HG02763 (cell line): ENCODE data around the gene LATS2.

Source experiments
- ATAC-seq: cut with Tn5 transposase; IDR thresholded peaks from one replicate; pipeline ENCODE4 v1.9.1; 2021; ENCODE audit warnings: mild to moderate bottlenecking, moderate library complexity; ENCODE audit not compliant: unreplicated experiment

The LATS2 gene

DNA sequence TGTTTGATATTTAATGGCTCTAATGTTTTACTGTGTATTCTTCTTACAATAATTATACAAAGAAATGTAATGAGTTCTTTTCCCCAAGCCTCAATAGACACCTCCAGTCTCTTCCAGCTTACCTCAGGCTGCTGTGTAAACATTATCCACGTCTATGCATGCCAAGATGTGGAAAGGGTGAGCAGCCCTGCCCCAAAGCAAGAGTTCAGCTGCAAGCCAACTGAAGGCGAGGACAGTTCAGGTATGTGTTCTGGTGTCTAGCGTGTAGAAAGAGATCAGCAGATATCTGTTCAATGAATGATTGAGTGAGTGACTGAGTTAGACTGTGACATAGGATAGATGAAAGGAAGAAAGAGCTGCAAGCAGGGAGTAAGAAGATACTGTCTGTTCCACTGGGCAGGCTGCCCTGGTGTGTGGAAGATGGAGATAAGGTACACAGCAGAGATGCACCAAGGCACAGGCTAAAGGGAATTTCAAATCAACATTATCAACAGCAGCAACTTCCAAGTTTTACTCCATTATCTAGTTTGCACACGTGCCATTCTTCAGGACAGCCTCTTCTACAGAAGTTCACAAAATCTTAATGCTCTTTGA is 66.0 kb downstream of the LATS2 start:
- no peak for ATAC-seq

DNA sequence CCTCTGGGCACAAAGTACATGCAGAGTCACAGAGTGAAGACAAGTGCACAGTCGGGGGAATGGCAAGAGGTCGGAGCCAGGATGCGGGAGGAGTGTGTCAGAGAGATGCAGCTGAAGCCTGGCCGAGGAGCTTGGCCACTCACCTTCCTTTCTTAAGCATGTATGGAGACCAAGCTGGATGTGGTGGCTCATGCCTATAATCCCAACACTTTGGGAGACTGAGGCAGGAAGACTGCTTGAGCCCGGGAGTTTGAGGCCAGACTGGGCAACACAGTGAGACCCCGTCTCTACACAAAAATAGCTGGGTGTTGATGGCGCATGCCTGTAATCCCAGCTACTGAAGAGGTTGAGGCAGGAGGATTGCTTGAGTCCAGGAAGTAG is 67.0 kb downstream of the LATS2 start:
- ATAC-seq: no peak

DNA sequence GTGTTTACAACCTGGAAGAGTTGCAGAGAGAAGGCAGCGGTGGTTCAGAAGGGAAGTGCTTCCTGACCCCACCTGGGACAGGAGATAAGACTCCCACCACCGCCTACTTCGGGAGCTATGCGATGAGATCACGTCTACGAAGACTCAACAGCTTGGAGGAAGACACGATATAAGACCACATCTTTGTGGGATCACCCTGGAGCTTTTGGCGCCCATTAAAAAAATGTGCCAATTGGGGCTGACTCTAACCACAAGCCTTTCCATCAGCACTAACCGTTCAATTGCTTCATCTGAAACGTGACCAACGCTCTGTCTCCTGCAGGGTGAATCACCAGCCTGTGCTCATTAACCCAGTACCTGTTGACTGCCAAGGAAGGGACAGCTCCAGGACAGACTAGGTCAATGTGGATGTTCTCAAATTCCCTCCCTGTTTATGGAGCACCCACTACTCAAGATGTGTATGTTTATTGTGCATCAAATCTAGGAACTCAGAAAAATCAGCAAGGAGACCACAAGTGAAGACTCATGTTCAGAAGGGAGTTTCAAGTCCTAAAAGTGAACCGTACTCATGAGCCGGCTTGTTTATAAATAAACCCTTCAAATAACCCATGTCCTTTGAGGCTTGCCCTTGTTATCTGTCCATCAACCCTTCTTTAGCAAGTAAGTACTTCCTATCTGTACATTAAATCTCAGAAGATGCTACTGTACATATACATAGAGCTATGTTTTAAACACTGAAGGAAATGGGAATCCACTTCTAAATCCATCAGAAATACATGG is 67.5 kb downstream of the LATS2 start:
- no peak for ATAC-seq

DNA sequence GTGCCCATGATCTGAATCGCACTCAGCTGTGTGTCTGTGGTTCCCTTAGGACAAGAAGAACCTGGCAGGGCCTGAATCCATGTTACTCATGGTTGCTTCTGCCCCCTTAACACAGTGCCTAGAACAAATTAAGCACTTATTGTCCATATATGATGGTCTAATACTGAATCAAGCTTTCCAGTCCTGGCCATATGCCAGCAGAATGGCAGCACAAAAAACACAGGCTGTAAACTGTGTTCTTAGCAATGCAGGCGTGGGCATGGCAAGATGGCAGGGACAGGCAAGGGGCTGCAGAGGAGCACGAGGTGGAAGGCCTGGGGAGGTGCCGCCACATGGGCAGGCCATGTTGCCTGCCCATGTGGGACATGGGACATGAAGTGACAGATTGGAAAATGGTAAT is 68.2 kb downstream of the LATS2 start:
- no peak for ATAC-seq

DNA sequence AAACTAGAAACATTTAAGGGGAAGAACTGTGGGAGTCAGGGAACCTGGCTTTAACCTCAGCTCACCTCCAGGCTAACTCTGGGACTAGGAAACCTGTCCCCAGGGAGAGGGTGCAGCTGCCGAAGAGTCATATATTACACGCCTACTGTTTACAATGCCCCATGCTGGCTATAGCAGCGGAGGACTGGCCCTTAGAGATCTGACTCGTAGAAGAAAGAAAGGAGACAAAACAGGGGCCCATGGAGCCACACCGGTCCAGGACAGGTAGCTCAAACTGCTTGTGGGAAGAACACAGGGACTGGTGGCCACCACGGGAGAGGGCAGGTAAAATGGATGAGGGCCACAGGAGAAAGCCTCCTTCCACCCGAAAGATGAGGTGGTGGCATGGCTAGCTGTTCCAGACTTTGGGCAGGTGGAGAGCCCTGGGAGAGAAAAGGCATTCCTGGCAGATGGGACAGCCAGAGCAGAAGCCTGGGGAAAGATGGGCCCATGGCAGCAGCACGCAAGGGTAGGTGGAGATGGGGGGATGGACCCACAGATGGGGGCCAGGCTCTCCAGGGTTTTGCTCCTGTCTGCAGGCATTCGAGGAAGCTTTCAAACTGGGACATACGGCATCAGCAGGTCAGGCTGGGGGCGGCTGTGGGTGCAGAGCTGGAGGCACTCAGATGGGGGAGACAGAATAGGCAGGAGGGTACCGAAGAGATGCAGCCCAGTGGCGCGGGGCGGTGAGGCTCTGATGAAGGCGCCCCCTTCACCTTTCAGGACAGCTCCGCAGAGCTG is 69.5 kb downstream of the LATS2 start:
- no peak for ATAC-seq

DNA sequence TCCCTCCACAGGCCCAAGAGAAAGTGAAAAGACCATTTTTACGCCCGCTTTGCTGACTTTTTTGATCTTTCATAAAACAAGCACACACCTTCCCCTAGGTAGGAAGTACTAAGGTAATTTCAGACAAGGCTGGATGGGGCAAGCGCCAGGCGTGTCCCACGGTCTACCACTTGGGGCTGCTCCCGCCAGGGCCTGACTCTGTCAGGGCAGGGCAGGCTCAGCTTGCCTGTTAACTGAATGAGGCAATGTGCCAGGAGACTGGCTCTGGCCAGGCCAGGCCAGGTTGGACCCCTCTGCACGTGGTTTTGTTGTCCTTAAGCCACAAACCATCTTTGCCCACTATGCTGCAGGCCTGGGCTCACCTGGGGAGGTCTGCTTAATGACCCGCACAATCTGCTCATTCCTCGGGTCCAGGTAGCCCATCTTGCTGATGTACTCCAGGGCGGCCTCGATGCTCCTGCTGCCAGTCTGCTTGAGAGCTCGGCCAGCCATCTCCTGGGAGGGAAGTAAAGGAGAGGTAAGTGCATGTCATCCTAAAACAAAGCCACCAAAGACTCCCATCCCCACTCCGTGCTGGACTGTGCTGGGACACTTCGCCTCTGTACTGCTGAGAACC is 70.4 kb downstream of the LATS2 start:
- ATAC-seq: no peak

DNA sequence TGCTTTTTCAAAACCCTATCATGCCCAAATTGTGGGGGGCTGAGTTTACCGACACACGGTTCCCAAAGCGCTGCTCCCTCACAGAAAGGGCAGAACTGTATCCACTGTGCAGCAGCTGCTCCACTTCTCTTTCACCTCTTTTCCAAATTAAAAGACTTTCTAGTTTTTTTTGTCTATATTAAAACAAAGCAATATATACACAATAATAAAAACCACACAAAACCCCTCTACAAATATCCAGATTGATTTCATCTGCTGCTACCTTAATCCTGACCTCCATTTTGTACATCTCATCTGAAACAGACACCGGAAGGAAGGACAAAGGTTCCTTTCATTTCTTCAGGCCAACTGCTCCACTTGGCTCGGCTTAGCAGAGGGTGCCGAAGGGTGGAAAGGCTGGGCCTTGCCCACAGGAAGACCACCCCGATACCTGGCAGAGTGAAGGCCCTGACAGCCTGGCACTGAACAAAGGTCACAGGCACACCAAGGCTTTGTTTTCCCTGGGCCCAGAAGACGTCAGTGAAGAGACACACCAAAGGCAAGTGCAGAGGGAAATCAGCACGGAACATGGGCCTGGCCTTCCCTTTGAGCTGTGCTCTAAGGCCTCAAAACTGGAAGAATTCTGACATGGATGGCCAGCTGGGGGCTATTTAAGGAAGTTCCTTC is 71.6 kb downstream of the LATS2 start:
- ATAC-seq: no peak

DNA sequence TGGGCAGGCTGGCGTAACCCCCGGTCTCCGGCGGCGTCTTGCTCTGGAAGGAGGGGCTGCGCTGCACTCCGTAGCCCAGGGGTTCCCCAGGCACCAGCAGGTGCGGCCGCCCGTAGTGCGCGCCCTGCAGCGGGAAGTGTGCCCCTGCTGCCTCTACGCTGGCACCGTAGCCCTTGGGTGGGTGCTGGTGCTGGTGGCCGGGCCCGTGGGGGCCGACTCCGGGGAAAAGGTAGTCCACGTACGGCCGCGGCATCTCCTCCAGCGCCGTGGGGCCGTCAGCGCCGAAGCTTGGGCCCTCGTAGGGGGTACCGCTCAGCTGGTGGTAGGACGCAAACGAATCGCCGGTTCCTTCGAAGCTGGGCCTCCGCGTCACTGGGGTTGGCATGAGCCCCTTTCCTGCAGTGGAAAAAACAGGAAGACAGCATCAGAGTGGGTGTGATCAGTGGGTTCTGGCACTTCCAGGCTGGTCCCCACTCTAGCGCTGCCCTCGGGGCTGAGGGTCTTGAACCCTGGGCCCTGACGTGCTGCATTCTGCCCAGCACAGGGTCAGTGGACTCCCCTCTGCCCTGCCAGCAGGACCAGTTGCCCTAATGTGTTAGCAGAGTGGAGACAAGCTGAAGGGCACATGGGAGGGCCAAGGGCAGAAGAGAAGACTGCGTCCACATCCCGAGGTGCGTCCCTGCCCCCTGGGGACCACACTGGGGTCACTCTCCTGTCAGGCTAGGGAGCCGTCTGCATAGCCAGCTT is 72.3 kb downstream of the LATS2 start:
- ATAC-seq: no peak

DNA sequence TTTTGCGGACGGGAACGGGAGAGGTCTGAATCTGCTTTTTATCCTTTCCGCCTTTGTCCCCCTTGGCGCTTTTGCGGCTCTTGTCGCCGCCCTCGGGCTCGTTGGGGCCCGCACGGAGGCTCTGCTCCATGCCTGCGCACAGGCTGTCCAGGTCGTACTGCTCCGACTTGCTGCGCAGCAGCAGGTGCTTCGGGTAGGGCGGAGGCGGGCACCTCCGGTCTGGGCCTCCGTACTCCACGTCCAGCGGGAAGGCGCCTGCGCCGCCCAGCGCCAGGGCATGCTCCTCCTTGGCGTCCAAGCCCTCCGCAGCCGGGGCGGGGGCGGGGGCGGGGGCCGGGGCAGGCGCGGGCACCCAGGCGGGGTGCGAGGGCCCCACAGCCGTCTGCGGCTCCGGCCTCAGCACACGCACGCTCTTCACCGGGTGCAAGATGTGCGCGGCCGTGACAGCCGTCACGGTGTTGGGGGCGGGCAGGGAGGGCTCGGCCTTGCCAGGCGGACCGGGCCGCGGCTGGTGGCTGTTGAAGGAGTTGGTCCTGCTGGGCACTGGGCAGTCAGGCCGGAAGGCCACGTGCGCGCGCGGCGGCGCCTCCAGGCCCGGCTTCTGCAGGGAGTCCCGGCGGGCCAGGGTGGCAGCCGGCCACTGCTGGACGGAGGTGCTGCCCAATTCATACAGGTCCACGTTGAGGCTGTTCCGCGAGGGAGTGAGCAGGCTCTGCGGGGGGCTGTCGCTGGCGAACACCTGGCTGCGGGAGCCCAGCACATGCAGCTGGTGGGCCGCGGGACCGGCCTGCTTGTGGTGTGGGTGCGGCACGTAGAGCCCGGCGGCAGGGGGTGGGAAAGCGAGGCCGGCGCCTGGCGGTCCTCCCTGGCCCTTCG is 73.1 kb downstream of the LATS2 start:
- no peak for ATAC-seq

DNA sequence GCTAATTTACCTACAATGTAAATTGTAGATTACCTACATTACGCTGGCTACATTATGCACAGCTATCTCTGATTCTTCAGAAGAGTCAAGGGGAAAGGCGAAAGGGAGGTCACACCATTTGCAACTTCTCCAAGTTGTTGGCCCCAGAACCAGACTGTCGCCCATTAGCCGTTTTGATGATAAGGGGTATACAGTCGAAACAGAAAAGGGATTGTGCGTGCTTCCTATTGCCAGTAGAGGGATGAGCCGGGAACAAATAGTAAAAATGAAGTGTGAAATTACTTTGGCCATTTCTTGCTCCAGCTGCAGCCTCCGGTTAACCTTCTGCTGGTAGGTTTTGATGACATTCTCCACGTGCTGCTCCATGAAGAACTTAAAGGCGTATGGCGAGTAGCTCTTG is 73.8 kb downstream of the LATS2 start:
- no peak for ATAC-seq

DNA sequence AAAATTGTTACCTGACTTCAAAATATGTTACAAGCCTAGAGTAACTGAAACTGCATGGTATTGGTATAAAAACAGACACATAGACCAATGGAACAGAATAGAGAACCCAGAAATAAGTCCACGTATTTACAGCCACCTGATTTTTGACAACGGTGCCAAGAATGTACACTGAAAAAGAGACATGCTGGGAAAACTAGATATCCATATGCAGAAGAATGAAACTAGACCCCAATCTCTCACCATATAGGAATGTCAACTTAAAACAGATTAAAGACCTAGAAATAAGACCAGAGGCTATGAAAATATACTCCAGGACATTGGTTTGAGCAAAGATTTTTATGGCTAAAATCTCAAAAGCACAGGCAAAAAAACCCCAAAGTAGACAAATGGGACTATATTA is 76.5 kb downstream of the LATS2 start:
- no peak for ATAC-seq

DNA sequence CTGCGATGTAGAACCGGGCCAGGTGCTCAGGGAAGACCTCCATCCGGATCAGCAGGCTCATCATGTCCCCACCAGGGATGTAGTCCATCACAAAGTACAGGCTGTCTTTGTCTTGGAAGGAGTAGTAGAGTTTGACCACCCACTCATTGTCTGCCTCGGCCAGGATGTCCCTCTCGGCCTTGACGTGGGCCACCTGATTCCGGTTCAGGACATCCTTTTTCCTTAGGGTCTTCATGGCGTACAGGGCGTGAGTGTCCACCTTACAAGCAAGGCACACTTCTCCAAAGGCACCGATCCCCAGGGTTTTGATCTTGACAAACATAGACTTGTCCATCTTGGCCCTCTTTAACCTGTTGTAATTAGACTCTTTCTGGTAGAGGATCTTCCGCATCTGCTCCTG is 78.0 kb downstream of the LATS2 start:
- no peak for ATAC-seq

DNA sequence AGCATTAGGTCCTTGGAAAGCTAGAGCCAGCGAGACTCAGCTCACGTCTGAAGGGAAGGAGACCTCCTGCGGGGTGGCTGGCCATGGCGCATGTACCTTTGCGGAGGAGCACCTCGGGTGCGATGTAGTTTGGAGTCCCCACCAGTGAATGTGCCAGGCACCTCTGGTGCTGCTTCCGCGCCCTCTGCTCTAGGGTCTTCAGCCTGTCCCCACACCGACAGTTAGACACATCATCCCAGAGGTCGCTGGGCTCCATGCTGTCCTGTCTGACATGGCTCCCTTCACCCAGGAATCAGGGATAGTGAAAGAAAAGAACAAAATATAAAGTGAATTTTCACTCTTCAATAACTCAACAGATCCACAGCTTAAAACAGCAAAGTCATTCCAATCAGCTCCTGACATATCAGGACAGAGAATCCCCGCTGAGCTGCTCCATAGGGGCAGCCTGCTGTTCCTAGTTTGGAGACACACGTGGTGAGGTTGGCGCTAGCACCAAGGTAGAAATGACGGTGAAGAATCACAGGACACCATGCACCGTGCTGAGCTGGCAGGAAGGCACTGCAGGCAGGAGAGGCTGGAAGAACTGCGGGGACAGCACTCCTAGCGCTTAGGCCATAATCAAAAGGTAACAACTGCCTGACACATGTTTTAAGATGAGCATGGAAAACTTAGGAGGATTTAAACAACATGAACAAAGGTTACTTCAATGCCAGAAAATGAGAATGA is 79.9 kb downstream of the LATS2 start:
- ATAC-seq: no peak

DNA sequence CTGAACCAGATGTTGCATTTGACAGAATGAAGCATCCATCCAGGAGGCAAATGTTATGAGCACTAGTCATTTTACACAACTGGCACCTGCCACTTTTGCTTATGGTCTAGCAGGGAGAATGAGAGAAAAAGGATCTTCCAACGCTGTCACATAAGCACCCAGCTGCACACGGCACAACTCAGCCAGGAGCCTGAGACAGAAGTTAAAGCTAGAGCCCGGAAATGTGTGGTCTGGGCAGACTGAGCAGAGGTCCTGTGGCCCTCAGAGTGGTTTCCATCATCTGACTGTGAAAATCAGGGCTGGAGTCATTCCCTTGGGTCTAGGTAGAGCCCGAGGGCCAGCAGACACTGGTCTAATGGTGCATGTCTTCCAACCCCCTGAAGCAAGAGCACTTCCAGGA is 80.5 kb downstream of the LATS2 start:
- no peak for ATAC-seq

DNA sequence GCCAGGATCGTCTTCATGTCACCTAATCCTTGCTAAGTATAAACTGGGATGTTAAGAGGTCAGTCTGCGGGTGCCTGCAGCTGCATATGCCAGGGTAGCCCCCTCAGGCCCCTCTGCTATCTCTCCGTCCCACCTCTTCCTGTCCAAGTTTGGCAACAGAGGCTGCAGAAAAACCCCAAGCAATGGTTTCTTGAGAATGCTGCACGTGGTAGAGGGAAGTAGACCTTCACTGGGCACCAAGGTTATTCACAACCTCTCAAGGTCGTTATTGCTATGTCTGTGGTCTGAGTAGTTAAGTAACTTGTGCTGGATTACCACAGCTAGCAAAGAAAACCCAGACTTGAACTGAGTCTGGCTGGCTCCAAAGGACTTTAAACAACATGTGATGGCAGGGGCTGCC is 81.0 kb downstream of the LATS2 start:
- no peak for ATAC-seq

DNA sequence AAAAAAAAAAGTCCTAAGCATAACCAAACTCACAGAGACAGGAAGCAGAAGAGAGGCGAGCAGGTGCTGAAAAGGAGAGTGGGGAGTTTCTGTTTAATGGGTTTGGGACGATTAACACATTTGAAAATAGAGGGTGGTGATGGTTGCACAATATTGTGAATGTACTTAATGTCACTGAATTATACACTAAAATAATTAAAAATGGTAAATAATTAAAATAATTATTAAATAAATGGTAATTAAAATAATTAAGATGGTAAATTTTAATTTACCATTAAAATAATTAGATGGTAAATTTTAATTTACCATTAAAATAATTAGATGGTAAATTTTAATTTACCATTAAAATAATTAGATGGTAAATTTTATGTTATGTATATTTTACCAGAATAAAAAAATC is 84.0 kb downstream of the LATS2 start:
- ATAC-seq: no peak

DNA sequence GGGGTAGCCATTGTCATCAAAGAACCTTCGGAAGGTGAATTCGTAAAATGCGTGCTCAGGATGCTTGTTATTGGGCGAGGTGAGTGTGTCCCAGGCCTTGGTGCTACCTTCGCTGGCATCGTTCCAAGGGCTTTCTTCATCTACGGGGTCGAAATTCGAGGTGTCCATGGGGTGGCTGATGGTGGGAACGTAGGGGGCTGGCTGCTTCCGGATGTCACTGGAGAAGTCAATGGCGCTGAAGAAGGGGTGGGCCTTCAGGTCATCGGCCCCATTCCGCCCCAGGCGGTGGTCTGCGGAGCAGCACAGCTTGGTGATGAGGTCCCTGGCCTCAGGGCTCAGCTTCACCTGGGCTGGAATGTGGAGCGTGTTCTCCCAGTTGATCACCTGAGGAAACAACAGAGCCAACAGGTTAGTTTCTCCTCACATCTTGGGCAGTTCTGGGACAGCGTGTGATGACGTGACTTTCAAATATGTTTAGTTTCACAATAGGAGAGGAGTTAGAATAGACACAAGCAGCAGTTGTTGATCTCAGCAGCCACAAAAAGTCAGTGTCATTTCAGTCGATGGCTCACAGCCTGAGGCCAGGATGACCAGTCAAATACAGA is 86.3 kb downstream of the LATS2 start:
- ATAC-seq: no peak

DNA sequence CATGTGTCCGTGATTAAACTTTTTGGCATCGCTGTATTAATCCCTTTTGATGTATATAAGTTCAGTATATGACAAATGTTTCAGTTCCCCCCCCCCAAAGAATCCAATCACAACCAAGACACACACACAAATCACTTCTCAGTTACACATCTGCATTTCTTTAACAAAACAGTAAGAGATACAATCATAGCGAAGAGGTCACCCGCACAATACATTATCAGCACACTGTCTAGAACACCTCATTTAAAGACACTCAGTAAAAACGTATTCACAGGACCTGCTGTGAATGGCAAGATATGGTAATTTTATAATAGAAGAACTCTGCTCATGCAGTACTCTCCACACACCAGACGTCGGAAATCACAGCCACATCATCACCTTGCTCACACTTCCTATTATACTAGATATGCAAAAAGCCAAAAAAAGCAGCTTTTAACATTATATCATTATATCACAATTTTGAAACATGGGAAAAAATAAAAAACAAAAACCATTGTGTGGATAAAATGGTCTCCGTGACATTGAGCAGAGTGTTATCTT is 87.4 kb downstream of the LATS2 start:
- ATAC-seq: no peak
